ENCODE data around the gene GRIN2A. TPM values are rescaled to one million over a fixed set of nuclear protein-coding genes. Genes with fewer than 3 reads are reported as not detected.

GRIN2A gene
- total and polyA plus RNA-seq, 2 experiments from 2014 or later, result not detected

GRCh38 chr16:9821331-9821730 is 360.9 kb downstream of the GRIN2A start:
- Histone ChIP-seq H3K9ac (no peak overlapping the region), H2AFZ (no peak overlapping the region), H3K4me1 (ENCODE audit: insufficient read depth) (no peaks in the 10 kb centered on the region), H3K4me2 (ENCODE audit: unreplicated experiment) (no peak overlapping the region), H3K36me3 (ENCODE audit: low read depth) (no peaks in the 10 kb centered on the region), H4K20me1 (ENCODE audit: insufficient read depth) (no peaks in the 10 kb centered on the region), H3F3A (ENCODE audit: insufficient read depth) (no peaks in the 10 kb centered on the region), H3K9me2 (ENCODE audit: insufficient read depth) (no peaks in the 10 kb centered on the region), H3K79me2 (ENCODE audit: insufficient read depth) (no peaks in the 10 kb centered on the region), H3K9me3 (ENCODE audit: low read depth) (no peaks in the 10 kb centered on the region), H3K27me3 (replicated peaks; ENCODE audit: insufficient read depth) (0 out of 2 replicates have a peak, but pooled peaks cover 6% of the 10 kb centered on the region), H3K27ac (no peak overlapping the region), H3K4me3 (no peak overlapping the region)
- in situ Hi-C loops (cut with MboI), result no loop called here
- no peak for TF ChIP-seq EZH2phosphoT487 (IDR thresholded peaks at IDR 0.05; ENCODE audit: insufficient read depth, low read depth)
- no peak for TF ChIP-seq EZH2 (IDR thresholded peaks at IDR 0.05; ENCODE audit: insufficient read depth, poor library complexity, severe bottlenecking)
- no peak for DNase-seq
- 10 to 15% methylated on average over 3 of the region's 3 CpGs for WGBS, 2 experiments (ENCODE audit: low coverage in 1 of 2, low lambda C conversion rate in 2 of 2, missing lambda C conversion rate in 2 of 2)

GRCh38 chr16:9820476-9821246 is 361.6 kb downstream of the GRIN2A start:
- Histone ChIP-seq H4K20me1 (ENCODE audit: insufficient read depth) (no peaks in the 10 kb centered on the region), H3K9me3 (ENCODE audit: low read depth) (no peaks in the 10 kb centered on the region), H3K4me2 (ENCODE audit: unreplicated experiment) (no peak overlapping the region), H3F3A (ENCODE audit: insufficient read depth) (no peaks in the 10 kb centered on the region), H3K4me3 (no peak overlapping the region), H3K36me3 (ENCODE audit: low read depth) (no peaks in the 10 kb centered on the region), H2AFZ (no peak overlapping the region), H3K9me2 (ENCODE audit: insufficient read depth) (no peaks in the 10 kb centered on the region), H3K27ac (no peak overlapping the region), H3K9ac (no peak overlapping the region), H3K79me2 (ENCODE audit: insufficient read depth) (no peaks in the 10 kb centered on the region), H3K4me1 (ENCODE audit: insufficient read depth) (no peaks in the 10 kb centered on the region), H3K27me3 (replicated peaks; ENCODE audit: insufficient read depth) (0 out of 2 replicates have a peak, but pooled peaks cover 6% of the 10 kb centered on the region)
- in situ Hi-C loops (cut with MboI), result no loop called here
- 20 to 26% methylated on average over 8 of the region's 8 CpGs for WGBS, 2 experiments (ENCODE audit: low coverage in 1 of 2, low lambda C conversion rate in 2 of 2, missing lambda C conversion rate in 2 of 2)
- TF ChIP-seq EZH2 (IDR thresholded peaks at IDR 0.05; ENCODE audit: insufficient read depth, poor library complexity, severe bottlenecking), result no peak
- no peak for TF ChIP-seq EZH2phosphoT487 (IDR thresholded peaks at IDR 0.05; ENCODE audit: insufficient read depth, low read depth)
- DNase-seq, result no peak

- no peak overlapping the region for H3K27ac ChIP-seq
- H2AFZ ChIP-seq, result no peak overlapping the region
- TF ChIP-seq EZH2phosphoT487 (IDR thresholded peaks at IDR 0.05; ENCODE audit: insufficient read depth, low read depth) (no peak), EZH2 (IDR thresholded peaks at IDR 0.05; ENCODE audit: insufficient read depth, poor library complexity, severe bottlenecking) (no peak)
- H3K9me2 ChIP-seq (ENCODE audit: insufficient read depth), result no peaks in the 10 kb centered on the region
- WGBS, 2 experiments (ENCODE audit: low coverage in 1 of 2, low lambda C conversion rate in 2 of 2, missing lambda C conversion rate in 2 of 2), result 35 to 38% methylated on average over 1 of the region's 1 CpG
- no peaks in the 10 kb centered on the region for H3K4me1 ChIP-seq (ENCODE audit: insufficient read depth)
- H3K4me2 ChIP-seq (ENCODE audit: unreplicated experiment), result no peak overlapping the region
- H3K36me3 ChIP-seq (ENCODE audit: low read depth), result no peaks in the 10 kb centered on the region
- no peaks in the 10 kb centered on the region for H3K9me3 ChIP-seq (ENCODE audit: low read depth)
- H4K20me1 ChIP-seq (ENCODE audit: insufficient read depth), result no peaks in the 10 kb centered on the region
- H3K9ac ChIP-seq, result no peak overlapping the region
- no peak overlapping the region for H3K4me3 ChIP-seq
- no peaks in the 10 kb centered on the region for H3F3A ChIP-seq (ENCODE audit: insufficient read depth)
- DNase-seq, result no peak
- H3K27me3 ChIP-seq (replicated peaks; ENCODE audit: insufficient read depth), result 0 out of 2 replicates have a peak, but pooled peaks cover 6% of the 10 kb centered on the region
- in situ Hi-C loops (cut with MboI), result loop anchor here (10.0 kb wide), 1 partner anchor 64 kb away; no protein-coding TSS in a partner anchor
- H3K79me2 ChIP-seq (ENCODE audit: insufficient read depth), result no peaks in the 10 kb centered on the region
Observed at GRCh38 chr16:9818702-9819101, 363.5 kb downstream of the GRIN2A start.

- no peak overlapping the region for H3K9ac ChIP-seq
- no peaks in the 10 kb centered on the region for H3K4me1 ChIP-seq (ENCODE audit: insufficient read depth)
- H3K36me3 ChIP-seq (ENCODE audit: low read depth), result no peaks in the 10 kb centered on the region
- no peaks in the 10 kb centered on the region for H3F3A ChIP-seq (ENCODE audit: insufficient read depth)
- no peak overlapping the region for H3K4me2 ChIP-seq (ENCODE audit: unreplicated experiment)
- no peak for TF ChIP-seq EZH2phosphoT487 (IDR thresholded peaks at IDR 0.05; ENCODE audit: insufficient read depth, low read depth)
- no peak for TF ChIP-seq EZH2 (IDR thresholded peaks at IDR 0.05; ENCODE audit: insufficient read depth, poor library complexity, severe bottlenecking)
- H3K27ac ChIP-seq, result no peak overlapping the region
- no peaks in the 10 kb centered on the region for H3K79me2 ChIP-seq (ENCODE audit: insufficient read depth)
- H3K9me3 ChIP-seq (ENCODE audit: low read depth), result no peaks in the 10 kb centered on the region
- DNase-seq, result no peak
- no peaks in the 10 kb centered on the region for H4K20me1 ChIP-seq (ENCODE audit: insufficient read depth)
- 0% methylated on average over 4 of the region's 4 CpGs for WGBS, 2 experiments (ENCODE audit: low coverage in 1 of 2, low lambda C conversion rate in 2 of 2, missing lambda C conversion rate in 2 of 2)
- in situ Hi-C loops (cut with MboI), result loop anchor here (10.0 kb wide), 1 partner anchor 63 kb away; no protein-coding TSS in a partner anchor
- H2AFZ ChIP-seq, result no peak overlapping the region
- 0 out of 2 replicates have a peak, but pooled peaks cover 6% of the 10 kb centered on the region for H3K27me3 ChIP-seq (replicated peaks; ENCODE audit: insufficient read depth)
- H3K4me3 ChIP-seq, result no peak overlapping the region
- H3K9me2 ChIP-seq (ENCODE audit: insufficient read depth), result no peaks in the 10 kb centered on the region
Observed at GRCh38 chr16:9817586-9817985, 364.6 kb downstream of the GRIN2A start.

All from GM23248 (cell line).